Activated naive CD4-positive, alpha-beta T cell treated with anti-CD3 and anti-CD28 coated beads, Interleukin-2, amount 50 U/mL, for 24 hours (primary cell): ENCODE measurements around the gene RRN3.
"Not testable (repeated sequence)": the region's sequence is repeated elsewhere in the genome, so short reads cannot be mapped to it uniquely, and the experiment has no call there.

ENCODE experiments used
- H3K27ac Mint-ChIP-seq: one replicate; pipeline ENCODE4 v1.8.0; 2021; ENCODE audit warnings: mild to moderate bottlenecking, mixed read lengths
- H3K27me3 Mint-ChIP-seq: one replicate; pipeline ENCODE4 v1.8.0; 2021; ENCODE audit warnings: mixed read lengths
- H3K36me3 Mint-ChIP-seq: one replicate; pipeline ENCODE4 v1.8.0; 2021; ENCODE audit warnings: mixed read lengths
- H3K4me1 Mint-ChIP-seq: one replicate; pipeline ENCODE4 v1.8.0; 2021; ENCODE audit warnings: mixed read lengths
- H3K4me3 Mint-ChIP-seq: one replicate; pipeline ENCODE4 v1.8.0; 2021; ENCODE audit warnings: mild to moderate bottlenecking, mixed read lengths
- H3K9me3 Mint-ChIP-seq: one replicate; pipeline ENCODE4 v1.8.0; 2021; ENCODE audit warnings: mixed read lengths

RRN3 gene

DNA sequence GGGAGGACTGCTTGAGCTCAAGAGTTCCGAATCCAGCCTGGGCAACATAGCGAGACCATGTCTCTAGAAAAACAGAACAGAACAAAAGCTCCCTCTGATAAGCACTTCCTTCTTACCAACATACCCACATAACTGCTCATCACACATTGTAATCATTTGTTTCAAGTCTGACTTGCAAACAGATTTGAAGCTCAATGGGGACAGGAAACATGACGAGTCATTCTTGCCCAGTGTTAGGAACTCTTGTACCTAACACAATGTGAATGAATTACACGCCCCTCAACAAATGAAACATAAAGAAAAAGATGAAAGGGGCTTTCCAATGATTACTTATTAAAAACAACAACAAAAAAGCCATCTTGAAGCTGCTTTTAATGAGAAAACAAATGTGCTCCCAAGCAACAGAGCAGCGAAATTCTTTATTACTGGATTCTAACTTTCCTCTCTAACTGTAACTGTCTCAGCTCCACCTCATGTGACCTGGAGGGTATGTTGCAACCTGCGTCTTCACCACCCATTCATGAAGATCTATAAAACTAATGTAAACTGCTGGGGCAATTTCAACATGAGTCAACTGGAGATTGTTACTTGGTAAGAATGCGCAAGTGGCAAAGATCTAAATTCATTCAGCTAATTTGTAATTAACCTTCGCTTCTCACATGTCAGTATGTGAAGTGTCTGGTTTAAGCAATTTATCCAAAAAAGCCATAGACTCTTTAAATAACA, 31.8 kb downstream of the RRN3 start:
- peak overlapping the region; percentile 27 for H3K27ac Mint-ChIP-seq
- not testable (repeated sequence) for H3K9me3 Mint-ChIP-seq, H3K4me3 Mint-ChIP-seq, H3K27me3 Mint-ChIP-seq, H3K4me1 Mint-ChIP-seq
- peaks cover 16% of the 10 kb centered on the region for H3K36me3 Mint-ChIP-seq

DNA sequence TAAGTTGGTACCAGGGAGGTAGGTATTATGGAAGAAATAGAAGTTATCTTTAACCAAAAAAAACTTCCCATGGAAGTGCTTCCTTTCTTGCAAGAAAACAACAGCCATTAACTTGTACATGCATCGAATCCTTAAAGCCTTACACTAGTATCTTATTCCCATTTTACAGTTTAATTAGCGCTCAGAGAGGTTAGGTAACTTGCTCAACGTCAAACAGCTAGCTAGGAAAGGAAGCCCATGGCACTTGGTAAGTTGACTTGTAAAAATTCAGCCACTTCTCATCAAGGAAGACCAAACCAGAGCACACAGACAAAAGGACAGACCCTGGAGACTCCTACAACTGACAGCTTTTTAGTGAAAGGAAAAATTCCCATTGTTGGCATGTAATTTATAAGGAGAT, 34.7 kb downstream of the RRN3 start:
- Mint-ChIP-seq H3K4me1 (peaks cover 25% of the 10 kb centered on the region), H3K27me3 (no peaks in the 10 kb centered on the region), H3K4me3 (no peak overlapping the region), H3K9me3 (no peaks in the 10 kb centered on the region), H3K36me3 (peaks cover 11% of the 10 kb centered on the region), H3K27ac (no peak overlapping the region)

DNA sequence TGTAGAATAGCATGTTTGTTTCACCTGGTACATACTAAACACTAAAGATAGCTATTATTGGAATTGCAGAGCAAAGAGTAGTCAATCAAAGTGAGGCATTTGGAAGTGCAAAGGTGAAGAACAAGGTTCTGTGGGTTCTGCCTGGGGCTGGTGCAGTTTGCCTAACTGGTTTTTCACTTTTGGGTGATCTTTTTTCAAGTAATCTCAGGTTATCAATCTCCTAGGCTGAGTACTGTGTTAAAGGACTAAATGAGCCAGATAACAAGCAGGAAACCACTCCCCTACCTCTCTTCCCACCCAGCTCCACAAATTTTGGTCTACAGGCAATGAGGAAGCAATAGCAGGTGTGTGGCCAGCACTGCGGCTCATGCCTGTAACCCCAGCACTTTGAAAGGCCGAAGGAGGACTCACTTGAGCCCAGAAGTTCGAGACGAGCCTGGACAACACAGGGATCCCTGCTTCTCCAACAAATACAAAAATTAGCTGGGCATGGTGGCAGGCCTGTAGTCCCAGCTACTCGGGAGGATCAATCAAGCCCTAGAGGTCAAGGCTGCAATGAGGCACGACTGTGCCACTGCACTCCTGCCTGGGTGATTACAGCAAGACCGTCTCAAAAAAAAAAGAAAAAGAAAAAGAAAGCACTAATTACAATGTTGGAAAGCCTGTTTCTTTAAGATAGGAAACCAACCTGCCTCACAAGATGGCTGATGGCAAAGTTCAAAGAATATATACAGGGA, 36.2 kb downstream of the RRN3 start:
- Mint-ChIP-seq H3K27me3 (no peaks in the 10 kb centered on the region), H3K36me3 (peaks cover 8% of the 10 kb centered on the region), H3K4me1 (peaks cover 30% of the 10 kb centered on the region), H3K27ac (no peak overlapping the region), H3K4me3 (no peak overlapping the region), H3K9me3 (no peaks in the 10 kb centered on the region)

DNA sequence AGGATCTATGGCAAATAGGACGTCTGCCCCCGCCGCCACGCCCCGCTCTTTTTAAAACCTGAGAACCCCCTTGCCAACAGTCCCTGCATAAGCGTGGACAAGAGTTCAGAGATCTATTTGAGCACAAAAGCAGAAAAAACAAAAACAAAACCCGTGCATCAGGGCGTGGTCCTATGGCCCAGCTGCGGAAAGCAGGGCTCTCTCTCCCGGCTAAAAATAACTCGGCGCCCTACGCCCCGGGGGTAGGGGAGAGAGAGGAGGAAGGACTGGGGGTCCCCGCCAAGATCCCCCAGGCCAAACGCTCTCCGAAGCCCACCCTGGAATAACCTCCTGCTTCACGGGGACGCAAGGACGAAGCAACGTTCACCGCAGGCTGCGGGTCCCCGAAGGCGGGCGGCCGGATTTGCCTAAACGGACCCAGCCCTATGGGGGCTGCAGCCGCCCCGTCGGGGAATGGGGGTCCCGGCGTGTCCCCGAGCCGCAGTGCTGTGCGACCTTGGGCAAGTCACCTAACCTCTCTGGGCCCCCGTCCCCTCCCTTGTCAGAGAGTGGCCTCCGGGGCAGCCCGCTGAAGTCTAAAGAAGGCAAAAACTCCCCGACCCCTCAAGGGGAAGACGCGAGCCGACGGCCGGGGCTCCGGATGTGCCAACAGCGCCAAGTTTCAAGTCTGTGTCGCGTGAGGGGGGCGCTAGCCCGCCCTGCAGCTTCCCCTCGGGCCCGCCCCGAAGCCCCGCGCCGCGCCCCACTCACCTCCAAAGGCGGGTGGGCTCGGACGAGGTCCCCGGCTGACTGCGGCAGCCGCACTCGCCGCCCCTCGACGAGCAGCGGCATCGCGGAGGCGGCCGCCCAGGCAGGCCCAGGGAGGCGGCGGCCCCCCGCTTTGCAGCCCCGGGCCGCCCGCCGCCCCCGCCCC, 38.7 kb downstream of the RRN3 start:
- H3K27ac Mint-ChIP-seq, result no peak overlapping the region
- H3K27me3 Mint-ChIP-seq, result no peaks in the 10 kb centered on the region
- H3K4me3 Mint-ChIP-seq, result peak overlapping the region; percentile 88
- no peaks in the 10 kb centered on the region for H3K9me3 Mint-ChIP-seq
- H3K36me3 Mint-ChIP-seq, result peaks cover 4% of the 10 kb centered on the region
- peaks cover 34% of the 10 kb centered on the region for H3K4me1 Mint-ChIP-seq

DNA sequence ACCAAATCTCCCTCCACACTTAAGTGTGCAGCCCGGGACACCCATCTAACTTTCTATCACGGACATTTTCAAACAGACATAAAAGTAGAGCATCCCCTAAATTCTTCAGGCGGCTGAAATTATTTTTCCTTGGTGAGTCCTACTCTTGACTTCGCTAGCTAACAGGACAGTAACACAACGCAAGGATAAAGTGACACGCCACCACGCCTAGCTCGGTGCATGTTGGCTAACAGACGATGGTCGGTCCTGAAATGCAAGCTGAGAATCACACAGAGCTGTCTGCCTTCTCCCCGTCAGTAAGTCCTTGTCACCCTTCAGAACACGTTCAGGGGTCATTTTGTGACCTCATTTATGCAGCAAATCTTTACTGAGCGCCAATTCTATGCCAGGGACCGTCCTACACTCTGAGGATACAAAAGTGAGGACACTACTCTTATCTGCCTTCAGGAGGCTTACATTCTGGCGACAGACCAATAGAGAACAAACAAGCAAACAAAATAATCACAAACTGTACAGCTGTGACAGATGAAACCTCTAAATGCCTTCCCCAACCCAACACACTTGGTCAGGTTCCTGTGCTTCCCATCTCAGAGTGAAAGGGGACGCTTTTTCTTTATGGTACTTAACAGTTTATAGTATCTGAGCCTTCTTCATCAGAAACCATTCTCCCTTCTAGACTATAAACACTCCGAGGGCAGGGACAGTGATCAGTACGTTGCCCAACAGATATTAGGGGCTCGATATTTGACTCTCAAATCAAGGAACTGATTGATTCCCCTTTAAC, 39.5 kb downstream of the RRN3 start:
- Mint-ChIP-seq H3K27ac (no peak overlapping the region), H3K4me3 (peak overlapping the region; percentile 88), H3K4me1 (peaks cover 40% of the 10 kb centered on the region), H3K36me3 (peaks cover 4% of the 10 kb centered on the region), H3K9me3 (no peaks in the 10 kb centered on the region), H3K27me3 (no peaks in the 10 kb centered on the region)

DNA sequence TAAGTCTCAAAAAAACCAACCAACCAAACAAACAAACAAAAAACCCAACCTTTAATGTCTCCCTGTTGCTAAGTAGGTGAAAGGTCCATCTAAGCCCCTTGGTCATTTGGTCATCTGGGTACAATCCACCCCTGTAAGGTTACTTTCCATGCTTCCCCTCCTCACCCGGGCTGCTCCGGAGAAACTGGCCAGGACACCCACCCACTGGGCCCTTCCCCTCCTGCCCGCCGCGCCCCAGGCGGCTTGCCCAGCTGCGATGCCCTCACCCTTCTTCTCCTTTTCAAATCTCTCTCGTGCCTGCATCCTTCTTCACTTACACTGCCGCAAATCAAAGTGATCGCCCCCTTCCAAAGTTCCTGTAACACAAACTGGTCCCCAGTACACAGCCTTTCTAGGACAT, 40.2 kb downstream of the RRN3 start:
- H3K4me1 Mint-ChIP-seq, result peaks cover 40% of the 10 kb centered on the region
- no peaks in the 10 kb centered on the region for H3K36me3 Mint-ChIP-seq
- no peaks in the 10 kb centered on the region for H3K27me3 Mint-ChIP-seq
- peak overlapping the region; percentile 88 for H3K4me3 Mint-ChIP-seq
- no peaks in the 10 kb centered on the region for H3K9me3 Mint-ChIP-seq
- no peak overlapping the region for H3K27ac Mint-ChIP-seq

DNA sequence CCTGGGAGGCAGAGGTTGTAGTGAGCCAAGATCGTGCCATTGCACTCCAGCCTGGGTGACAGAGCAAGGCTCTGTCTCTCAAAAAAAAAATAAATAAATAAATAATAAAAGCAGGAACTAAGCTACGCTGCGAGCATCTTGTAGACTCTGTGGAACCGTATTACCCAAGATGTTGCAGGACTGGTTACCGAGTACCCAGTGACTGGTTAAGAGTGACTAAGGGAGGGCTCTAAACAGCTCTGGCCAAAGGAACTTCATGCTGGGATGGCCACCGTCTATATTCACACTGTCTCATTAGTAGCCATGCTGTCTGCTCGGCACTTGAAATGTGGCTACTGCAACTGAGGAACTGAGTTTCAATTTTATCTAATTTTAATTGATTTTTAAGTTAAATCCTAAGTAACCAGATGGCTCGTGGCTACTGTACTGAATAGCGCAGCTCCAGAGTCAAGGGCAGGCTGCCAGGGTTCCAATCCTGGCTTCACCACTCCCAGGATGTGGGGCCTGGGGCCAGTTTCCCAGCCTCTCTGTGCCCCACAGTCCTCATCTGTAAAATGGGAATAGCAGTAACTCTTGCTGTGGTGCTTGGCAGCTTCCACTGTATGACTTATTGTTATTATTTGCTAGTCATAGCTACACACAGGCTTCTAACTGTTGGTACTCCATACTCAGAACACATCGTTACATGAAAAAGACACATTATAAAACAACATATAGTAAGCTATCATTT, 41.2 kb downstream of the RRN3 start:
- Mint-ChIP-seq H3K36me3 (no peaks in the 10 kb centered on the region), H3K9me3 (no peaks in the 10 kb centered on the region), H3K4me1 (peaks cover 40% of the 10 kb centered on the region), H3K27me3 (no peaks in the 10 kb centered on the region), H3K27ac (no peak overlapping the region), H3K4me3 (no peak overlapping the region)

DNA sequence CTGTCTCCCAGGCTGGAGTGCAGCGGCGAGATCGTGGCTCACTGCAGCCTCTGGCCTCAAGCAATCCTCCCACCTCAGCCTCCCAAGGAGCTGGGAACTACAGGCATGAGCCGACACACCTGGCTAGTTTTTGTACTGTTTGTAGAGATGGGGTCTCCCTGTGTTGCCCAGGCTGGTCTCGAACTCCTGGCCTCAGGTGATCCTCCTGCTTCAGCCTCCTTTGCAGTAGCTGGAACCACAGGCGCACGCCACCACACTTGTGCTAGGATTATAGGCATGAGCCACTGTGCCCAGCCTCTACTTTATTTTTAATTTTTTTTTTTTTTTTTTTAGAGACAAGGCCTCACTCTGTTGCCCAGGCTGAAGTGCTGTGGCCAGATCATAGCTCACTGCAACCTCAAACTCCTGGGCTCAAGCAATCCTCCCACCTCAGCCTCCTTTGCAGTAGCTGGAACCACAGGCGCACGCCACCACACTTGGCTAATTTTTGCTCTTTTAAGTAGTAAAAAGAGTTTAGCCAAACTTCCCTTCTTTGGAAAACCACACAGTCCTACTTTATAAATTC, 42.6 kb downstream of the RRN3 start:
- Mint-ChIP-seq H3K27ac (peak overlapping the region; percentile 68), H3K4me3 (no peak overlapping the region), H3K27me3 (no peaks in the 10 kb centered on the region), H3K36me3 (peaks cover 5% of the 10 kb centered on the region), H3K4me1 (peaks cover 36% of the 10 kb centered on the region), H3K9me3 (no peaks in the 10 kb centered on the region)

DNA sequence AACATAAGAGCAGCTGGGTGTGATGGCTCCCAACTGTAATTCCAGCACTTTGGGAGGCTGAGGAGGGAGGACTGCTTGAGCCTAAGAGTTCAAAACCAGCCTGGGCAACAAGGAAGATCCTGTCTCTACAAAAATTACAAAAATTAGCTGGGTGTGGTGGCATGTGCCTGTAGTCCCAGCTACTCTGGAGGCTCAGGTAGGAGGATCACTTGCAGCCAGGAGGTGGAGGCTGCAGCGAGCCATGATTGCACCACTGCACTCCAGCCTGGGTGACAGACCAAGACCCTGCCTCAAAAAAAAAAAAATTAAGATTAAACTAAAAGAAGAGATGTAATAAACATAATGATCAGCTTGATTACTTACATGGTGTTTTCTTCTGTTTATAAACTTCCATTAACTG, 43.6 kb downstream of the RRN3 start:
- not testable (repeated sequence) for H3K4me3 Mint-ChIP-seq, H3K27me3 Mint-ChIP-seq, H3K27ac Mint-ChIP-seq, H3K9me3 Mint-ChIP-seq, H3K36me3 Mint-ChIP-seq
- peaks cover 32% of the 10 kb centered on the region for H3K4me1 Mint-ChIP-seq

DNA sequence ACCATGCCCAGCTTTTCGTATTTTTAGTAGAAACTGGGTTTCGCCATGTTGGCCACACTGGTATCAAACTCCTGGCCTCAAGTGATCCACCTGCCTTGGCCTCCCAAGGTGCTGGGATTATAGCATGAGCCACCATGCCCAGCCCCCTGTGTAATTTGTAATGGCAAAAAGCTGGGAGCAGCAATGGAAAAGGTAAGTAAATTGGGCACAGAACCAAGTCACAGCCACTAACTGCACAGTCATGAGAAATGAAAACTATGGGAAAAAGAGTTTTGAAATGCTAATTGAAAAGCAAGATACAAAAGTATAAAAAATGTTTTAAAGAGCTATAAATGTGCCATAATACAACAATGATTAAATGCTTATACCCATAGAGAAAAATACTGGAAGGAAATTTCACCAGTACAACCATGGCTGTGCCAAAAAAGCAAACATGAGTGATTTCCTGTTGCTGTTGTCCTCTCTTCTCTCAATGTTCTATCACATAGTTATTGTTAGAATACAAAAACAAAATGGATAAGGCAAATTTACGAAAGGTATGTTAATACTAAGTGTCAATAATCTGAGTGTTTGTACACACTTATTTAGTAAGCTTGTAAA, 44.4 kb downstream of the RRN3 start:
- H3K27ac Mint-ChIP-seq, result no peak overlapping the region
- no peaks in the 10 kb centered on the region for H3K9me3 Mint-ChIP-seq
- peaks cover 28% of the 10 kb centered on the region for H3K4me1 Mint-ChIP-seq
- H3K4me3 Mint-ChIP-seq, result no peak overlapping the region
- H3K27me3 Mint-ChIP-seq, result no peaks in the 10 kb centered on the region
- peaks cover 7% of the 10 kb centered on the region for H3K36me3 Mint-ChIP-seq

DNA sequence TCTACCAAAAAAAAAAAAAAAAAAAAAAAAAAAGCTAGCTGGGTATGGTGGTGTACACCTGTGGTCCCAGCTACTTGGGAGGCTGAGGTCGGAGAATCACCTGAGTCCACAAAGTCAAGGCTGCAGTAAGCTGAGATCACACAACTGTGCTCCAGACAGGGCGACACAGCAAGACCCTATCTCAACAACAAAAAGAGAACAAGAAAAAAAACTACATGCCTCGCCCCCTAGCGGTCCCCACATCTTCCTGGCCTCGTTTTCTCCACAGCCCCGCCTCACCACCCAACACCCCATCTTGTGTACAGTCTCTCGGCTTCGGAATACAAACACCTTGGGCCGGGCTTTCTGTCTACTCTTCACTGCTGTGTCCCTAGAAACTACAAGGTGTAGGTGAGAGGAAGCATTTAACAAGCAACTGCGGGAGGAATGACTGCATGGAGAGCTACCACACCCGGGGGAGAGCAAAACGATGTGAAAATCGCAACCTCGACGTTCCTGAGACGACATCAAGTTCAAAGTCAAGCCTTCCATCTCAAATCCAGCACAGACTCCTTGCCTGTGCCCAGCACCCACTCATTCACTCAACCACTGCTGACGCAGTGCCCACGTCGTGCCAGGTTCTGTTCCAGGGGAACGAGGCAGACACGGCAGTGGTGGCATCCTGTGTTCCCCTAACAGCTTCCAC, 47.2 kb downstream of the RRN3 start:
- H3K9me3 Mint-ChIP-seq, result no peaks in the 10 kb centered on the region
- peaks cover 15% of the 10 kb centered on the region for H3K4me1 Mint-ChIP-seq
- H3K4me3 Mint-ChIP-seq, result no peak overlapping the region
- peak overlapping the region; percentile 60 for H3K27ac Mint-ChIP-seq
- no peaks in the 10 kb centered on the region for H3K27me3 Mint-ChIP-seq
- peaks cover 10% of the 10 kb centered on the region for H3K36me3 Mint-ChIP-seq

DNA sequence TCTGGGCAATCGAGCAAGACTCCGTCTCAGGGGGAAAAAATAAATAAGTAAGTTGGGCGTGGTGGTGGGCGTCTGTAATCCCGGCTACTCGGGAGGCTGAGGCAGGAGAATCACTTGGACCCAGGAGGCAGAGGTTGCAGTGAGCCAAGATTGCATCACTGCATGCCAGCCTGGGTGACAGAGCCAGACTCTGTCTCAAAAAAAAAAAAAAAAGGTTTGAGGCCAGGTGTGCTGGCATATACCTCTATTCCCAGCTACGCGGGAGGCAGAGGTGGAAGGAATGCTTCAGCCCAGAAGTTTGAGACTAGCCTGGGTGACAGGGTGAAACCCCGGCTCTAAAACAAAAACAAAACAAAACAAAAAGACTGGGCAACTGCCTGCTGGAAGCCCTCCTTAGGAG, 48.8 kb downstream of the RRN3 start:
- H3K4me1 Mint-ChIP-seq, H3K27ac Mint-ChIP-seq, H3K9me3 Mint-ChIP-seq, H3K4me3 Mint-ChIP-seq, H3K27me3 Mint-ChIP-seq: not testable (repeated sequence)
- peaks cover 10% of the 10 kb centered on the region for H3K36me3 Mint-ChIP-seq

DNA sequence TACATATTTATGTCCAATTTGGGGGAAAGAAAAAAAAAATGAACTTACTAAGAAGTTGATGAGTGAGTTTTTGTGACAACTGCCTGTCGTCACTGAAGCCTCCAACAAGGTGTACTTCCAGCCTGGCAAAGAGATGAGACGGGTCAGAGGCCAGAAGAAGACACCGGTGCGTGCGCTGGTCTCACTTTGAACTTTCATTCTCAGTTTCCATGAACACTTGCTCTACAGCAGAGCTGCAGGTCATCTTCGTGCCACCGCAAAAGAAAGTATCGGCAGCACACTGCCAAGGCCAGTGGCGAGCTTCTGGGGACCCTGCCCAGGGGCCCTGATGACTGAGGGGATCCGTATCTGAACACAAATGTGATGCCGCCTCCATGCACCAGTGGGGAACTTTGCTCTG, 49.8 kb downstream of the RRN3 start:
- no peaks in the 10 kb centered on the region for H3K9me3 Mint-ChIP-seq
- H3K36me3 Mint-ChIP-seq, result peaks cover 13% of the 10 kb centered on the region
- H3K27me3 Mint-ChIP-seq, result no peaks in the 10 kb centered on the region
- H3K4me3 Mint-ChIP-seq, result no peak overlapping the region
- H3K4me1 Mint-ChIP-seq, result no peaks in the 10 kb centered on the region
- H3K27ac Mint-ChIP-seq, result no peak overlapping the region

DNA sequence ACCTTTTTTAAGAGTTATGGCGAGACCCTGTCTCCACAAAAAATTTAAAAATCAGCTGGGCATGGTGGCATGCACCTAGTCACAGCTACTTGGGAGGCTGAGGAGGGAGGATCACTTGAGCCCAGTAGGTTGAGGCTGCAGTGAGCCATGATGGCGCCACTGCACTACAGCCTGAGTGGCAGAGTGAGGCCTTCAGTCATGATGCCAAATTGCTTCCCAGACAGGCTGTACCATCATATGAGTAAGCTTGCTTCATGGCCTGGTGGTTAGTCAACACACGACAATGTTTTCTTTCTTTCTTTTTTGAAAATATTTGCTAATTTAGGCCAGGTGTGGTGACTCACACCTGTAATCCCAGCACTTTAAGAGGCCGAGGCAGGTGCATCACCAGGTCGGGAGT, 50.7 kb downstream of the RRN3 start:
- Mint-ChIP-seq H3K27ac (no peak overlapping the region), H3K27me3 (no peaks in the 10 kb centered on the region), H3K4me1 (no peaks in the 10 kb centered on the region), H3K9me3 (no peaks in the 10 kb centered on the region), H3K4me3 (no peak overlapping the region), H3K36me3 (peaks cover 13% of the 10 kb centered on the region)
